Astrocyte of the cerebellum (primary cell): ENCODE data around the gene SLC16A11.

Source experiments
- DNase-seq: peaks from one replicate; pipeline ENCODE4 v3.0.0-alpha.2; 2011; ENCODE audit warnings: low read depth
- H3K4me3 ChIP-seq: 2 replicates; pipeline ENCODE4 v1.5.1; 2011; ENCODE audit warnings: mild to moderate bottlenecking, low read depth, low read length, moderate library complexity
- CTCF ChIP-seq: IDR thresholded peaks from 2 replicates; pipeline ENCODE4 v1.5.1; 2012; ENCODE audit warnings: low read length, low read depth, moderate library complexity, mild to moderate bottlenecking; ENCODE audit errors: missing control alignments
- in situ Hi-C: cut with HindIII; loops from 2 replicates; pipeline ENCODE4 v1.10.0; 2017; ENCODE audit warnings: low sequenced_read_pairs

SLC16A11 gene

DNA sequence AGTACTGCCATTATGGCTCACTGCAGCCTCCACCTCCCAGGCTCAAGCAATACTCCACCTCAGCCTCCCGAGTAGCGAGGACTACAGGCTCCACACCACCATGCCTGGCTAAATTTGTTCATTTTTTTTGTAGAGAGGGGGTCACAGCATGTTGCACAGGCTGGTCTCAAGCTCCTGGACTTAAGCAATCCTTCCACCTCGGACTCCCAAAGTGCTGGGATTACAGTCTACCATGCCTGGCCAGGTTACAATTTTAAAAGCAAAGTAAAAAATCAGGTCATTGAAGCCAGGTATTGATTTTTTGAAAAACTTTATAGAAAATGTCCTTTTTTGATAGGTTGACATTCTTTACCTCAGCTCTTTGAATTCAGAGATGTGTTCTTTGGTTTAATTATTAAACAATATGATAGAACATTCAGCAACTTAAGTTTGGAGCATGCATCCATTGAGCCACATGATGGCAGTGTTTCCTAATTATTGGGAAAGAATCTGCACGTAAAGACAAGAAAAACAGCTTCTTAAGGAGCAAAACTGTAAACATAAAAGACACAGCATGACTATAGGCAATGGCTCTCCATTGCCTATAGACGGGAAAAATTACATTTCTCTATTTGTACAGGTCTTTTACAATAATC lies 1.7 kb upstream of the SLC16A11 start:
- DNase-seq = peak; percentile 75
- in situ Hi-C loops = no loop called here
- no peak overlapping the region for H3K4me3 ChIP-seq
- TF ChIP-seq CTCF = peak; percentile 71

- TF ChIP-seq CTCF = no peak
- peak overlapping the region; percentile 27 for H3K4me3 ChIP-seq
- no peak for DNase-seq
- in situ Hi-C loops = no loop called here
Observed at GRCh38 chr17:7043182-7043496, 753 bp downstream of the SLC16A11 start.

DNA sequence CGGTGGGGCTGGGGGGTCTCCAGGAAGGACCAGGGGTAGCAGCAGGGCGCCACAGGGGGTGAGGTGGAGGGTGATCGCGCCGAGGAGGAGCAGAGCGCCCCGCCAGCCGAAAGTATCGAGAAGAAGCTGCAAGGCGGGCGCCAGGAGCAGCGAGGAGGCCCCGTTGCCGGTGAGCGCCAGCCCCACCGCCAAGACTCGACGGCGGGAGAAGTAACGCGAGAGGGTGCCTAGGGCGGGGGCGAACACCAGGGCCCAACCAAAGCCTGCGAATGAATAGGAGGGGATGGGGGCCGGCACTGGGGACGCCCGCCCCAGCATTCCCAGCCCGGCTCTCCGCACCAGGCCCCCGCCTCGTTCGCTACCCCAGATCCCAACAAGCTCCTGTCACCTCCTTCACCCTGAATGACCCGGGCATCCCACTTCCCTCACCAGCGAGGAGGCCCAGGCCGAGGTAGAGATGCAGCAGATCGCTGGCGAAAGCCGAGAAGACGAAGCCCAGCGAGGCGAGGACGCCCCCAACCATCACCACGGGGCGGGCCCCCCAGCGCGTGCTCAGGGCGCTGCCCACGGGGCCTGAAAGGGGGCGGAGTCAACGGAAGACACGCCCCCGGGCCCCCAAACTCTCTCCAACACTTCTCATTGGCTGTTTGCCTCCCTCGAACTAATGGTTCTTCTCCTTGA lies 1.3 kb downstream of the SLC16A11 start:
- in situ Hi-C loops = no loop called here
- TF ChIP-seq CTCF = no peak
- no peak for DNase-seq
- H3K4me3 ChIP-seq = no peak overlapping the region

DNA sequence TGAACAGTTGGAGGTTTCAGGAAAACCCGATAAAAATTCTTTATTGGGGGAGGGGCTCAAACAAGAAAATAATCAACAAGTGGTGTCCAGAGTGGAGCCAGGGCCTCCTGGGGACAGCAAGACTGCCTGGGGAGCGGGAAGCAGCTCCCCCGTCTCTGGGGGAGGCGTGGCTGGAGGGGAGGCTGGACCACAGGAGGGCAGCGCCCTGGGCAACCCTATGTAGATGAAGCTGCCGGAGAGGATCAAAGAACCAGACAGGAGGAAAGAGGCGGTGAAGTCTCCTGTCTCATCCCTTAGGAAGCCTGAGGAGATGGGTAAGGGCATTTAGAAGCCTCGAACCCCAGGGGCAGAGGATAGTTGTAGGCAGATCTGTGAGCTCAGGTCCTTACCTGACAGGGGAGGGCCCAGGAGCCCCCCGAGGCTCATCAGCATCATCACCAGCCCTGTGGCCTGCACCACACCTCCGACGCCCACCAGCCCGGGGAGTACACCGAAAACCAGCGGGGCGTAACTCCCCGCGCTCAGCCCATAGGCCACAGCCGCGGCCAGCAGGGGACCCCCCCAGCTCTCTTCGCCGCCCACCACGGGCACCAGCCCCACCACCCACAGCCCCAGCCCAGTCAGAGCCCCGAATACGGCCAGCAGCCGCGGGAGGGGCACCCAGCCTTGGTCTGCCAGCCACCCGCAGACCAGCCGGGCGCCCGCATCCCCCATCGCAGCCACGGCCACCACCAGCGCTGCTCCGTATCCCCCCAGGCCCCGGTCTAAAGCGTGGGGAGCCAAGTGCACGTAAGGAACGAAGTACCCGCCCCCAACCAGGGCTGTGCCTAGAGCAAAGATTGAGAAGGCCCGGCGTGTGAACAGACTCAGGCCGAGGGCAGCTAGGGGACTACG lies 2.0 kb downstream of the SLC16A11 start:
- in situ Hi-C loops = no loop called here
- H3K4me3 ChIP-seq = no peak overlapping the region

DNA sequence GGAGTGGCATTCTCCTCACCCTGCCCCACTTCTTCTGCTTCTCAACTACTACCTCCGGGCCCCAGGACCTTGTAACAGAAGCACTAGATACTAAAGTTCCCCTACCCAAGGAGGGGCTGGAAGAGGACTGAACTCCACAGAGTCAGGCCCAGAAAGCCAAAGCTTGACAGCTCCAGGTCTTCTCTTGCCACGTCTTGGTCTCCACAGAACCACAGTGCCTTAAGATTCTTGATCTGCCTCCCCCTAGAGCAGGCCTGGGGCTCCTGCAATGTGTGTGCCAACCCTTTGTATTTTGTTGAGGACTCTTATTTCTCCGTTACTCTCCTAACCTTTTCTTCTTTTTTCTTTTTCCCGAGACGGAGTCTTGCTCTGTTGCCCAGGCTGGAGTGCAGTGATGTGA lies 4.1 kb downstream of the SLC16A11 start:
- H3K4me3 ChIP-seq = no peak overlapping the region
- no peak for DNase-seq
- TF ChIP-seq CTCF = no peak
- in situ Hi-C loops = no loop called here

More for the DNA sequence above, 2.0 kb downstream of the SLC16A11 start:
- TF ChIP-seq CTCF = no peak
- no peak for DNase-seq

GRCh38 chr17:7038025-7038862 lies 5.6 kb downstream of the SLC16A11 start:
- H3K4me3 ChIP-seq = no peak overlapping the region
- no peak for TF ChIP-seq CTCF
- in situ Hi-C loops = no loop called here
- no peak for DNase-seq
